ENCODE data around the gene GNG3.
A peak's percentile ranks its signal among the peaks of the same experiment; 100 is the strongest.
"Not testable (repeated sequence)": the region's sequence is repeated elsewhere in the genome, so short reads cannot be mapped to it uniquely, and the experiment has no call there.

Gene GNG3

DNA sequence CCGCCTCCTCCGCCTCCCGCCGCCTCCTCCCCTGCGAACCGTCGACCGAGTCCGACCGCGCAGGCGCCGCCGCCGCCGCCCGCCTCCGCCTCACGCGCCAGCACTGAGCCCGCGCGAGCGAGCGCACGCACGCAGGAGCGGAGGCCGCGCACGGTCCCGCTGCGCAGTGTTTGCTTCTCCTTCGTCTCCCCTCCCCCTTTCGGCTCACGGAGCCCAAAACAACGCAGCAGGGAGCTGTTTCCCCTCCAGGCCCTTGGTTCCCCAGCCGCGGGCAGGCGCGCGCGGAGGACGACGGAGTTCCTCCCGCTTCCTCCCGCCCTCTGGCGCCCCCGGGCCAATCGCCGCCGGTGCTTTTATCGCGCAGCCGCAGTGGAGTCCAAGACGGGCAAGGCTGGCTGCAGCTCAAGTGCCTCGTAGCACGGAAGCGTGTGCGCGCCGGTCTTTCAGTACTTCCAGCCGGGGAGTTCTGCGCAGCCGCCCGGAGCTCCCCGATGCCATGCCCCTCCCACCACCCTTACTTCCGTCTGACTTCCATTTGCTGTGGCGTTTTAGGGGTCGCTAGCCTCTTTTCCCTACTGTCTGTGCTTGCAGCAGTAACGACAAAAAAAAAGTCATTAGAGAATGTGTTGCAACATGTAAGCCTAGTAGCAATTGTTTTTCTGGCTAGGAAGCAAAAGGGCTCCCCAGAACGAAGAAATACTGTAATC, 19.8 kb downstream of the GNG3 start, which contains the start of gene HNRNPUL2:
Gene HNRNPUL2, minus strand, starts transcription at position 293 of the 707 bp plus-strand sequence. CDS start 301 bp downstream, outside the sequence.
- POLR2A ChIA-PET = interaction anchor here (0.6 to 7.7 kb wide), 39 partner anchors 11 to 954 kb away, joined by 3 to 97 read pairs (median 6); partner anchors contain the start of genes BSCL2, C11orf98, CSKMT and EEF1G
- TF ChIP-seq ELF4 (IDR thresholded peaks at IDR 0.05) = no peak
- TF ChIP-seq ARNT (IDR thresholded peaks at IDR 0.05) = peak; percentile 91
- TF ChIP-seq FOXK2 (IDR thresholded peaks at IDR 0.05) = no peak
- TF ChIP-seq CTBP1 (IDR thresholded peaks at IDR 0.05; ENCODE audit: borderline replicate concordance) = peak; percentile 47; the same call in 1 of the 2 replicates
- TF ChIP-seq NFRKB (IDR thresholded peaks at IDR 0.05) = no peak
- TF ChIP-seq L3MBTL2 (conservative IDR thresholded peaks at IDR 0.05) = peak; percentile 98
- no peak for TF ChIP-seq FOXA1 (IDR thresholded peaks at IDR 0.05)
- peak; percentile 18; the same call in 1 of the 2 replicates for TF ChIP-seq FOXM1 (IDR thresholded peaks at IDR 0.05; ENCODE audit: borderline replicate concordance)
- DNase-seq (ENCODE audit: extremely low spot score) = peak; percentile 92
- CTCF ChIA-PET = interaction anchor here (0.6 to 1.5 kb wide), 3 partner anchors 9 to 59 kb away, joined by 3 to 6 read pairs (median 5); partner anchors contain the start of gene TMEM179B

- ChIA-PET POLR2A (interaction anchor here (0.6 to 7.7 kb wide), 37 partner anchors 12 to 229 kb away, joined by 3 to 97 read pairs (median 6); partner anchors contain the start of genes BSCL2, C11orf98, CSKMT and EEF1G), CTCF (interaction anchor here (0.6 to 1.5 kb wide), 2 partner anchors 42 to 59 kb away, joined by 3 to 6 read pairs; partner anchors contain the start of gene TMEM179B)
- peak; percentile 78 for DNase-seq (ENCODE audit: extremely low spot score)
- TF ChIP-seq ZNF384 (IDR thresholded peaks at IDR 0.05) (peak; percentile 99), L3MBTL2 (conservative IDR thresholded peaks at IDR 0.05) (no peak), SUZ12 (IDR thresholded peaks at IDR 0.05) (no peak), FOXM1 (IDR thresholded peaks at IDR 0.05; ENCODE audit: borderline replicate concordance) (peak; percentile 18; the same call in 1 of the 2 replicates)
- TF ChIP-seq, protein P1, sequence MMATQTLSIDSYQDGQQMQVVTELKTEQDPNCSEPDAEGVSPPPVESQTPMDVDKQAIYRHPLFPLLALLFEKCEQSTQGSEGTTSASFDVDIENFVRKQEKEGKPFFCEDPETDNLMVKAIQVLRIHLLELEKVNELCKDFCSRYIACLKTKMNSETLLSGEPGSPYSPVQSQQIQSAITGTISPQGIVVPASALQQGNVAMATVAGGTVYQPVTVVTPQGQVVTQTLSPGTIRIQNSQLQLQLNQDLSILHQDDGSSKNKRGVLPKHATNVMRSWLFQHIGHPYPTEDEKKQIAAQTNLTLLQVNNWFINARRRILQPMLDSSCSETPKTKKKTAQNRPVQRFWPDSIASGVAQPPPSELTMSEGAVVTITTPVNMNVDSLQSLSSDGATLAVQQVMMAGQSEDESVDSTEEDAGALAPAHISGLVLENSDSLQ (IDR thresholded peaks at IDR 0.05) = no peak
These were observed 20.3 kb downstream of the GNG3 start for GRCh38 chr11:62727872-62728170.

GRCh38 chr11:62728171-62728988, 20.9 kb downstream of the GNG3 start, which contains the start of gene TTC9C:
TSS of gene TTC9C (plus strand) at chr11:62728486. CDS start at chr11:62728849, 363 bp downstream.
- ChIA-PET POLR2A (interaction anchor here (0.6 to 7.7 kb wide), 22 partner anchors 20 to 229 kb away, joined by 3 to 97 read pairs (median 8); partner anchors contain the start of genes BSCL2, GNG3, INTS5 and LBHD1), CTCF (interaction anchor here (0.6 to 1.1 kb wide), 2 partner anchors 42 to 58 kb away, joined by 3 to 6 read pairs; partner anchors contain the start of gene TMEM179B)
- TF ChIP-seq ELF4 (IDR thresholded peaks at IDR 0.05) (peak; percentile 58; the same call in 1 of the 2 replicates), LEF1 (IDR thresholded peaks at IDR 0.05; ENCODE audit: borderline replicate concordance) (no peak)
- peak; percentile 77 for DNase-seq (ENCODE audit: extremely low spot score)

- POLR2A ChIA-PET = interaction anchor here (0.6 to 7.7 kb wide), 6 partner anchors 14 to 126 kb away, joined by 3 to 97 read pairs (median 8); partner anchors contain the start of genes TAF6L and ZBTB3
- DNase-seq (ENCODE audit: extremely low spot score); CTCF ChIA-PET: not testable (repeated sequence)
These were observed 22.6 kb downstream of the GNG3 start for GRCh38 chr11:62730076-62730475.

DNA sequence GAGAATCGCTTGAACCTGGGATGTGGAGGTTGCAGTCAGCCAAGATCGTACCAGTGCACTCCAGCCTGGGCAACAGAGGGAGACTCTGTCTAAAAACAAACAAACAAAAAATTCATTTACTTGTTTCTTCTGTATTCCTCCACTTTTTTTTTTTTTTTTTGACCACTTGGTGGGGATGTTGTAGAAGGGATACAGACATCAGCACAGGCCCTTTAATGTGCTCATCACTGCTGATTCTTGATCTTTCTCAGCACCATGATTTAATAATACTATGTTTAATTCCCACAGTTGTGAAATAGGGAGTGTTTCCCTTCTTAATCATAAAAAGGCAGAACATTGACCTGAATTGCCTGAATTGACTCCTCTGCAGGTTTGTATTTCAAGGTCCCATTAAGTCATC, 25.4 kb downstream of the GNG3 start:
- TF ChIP-seq ZNF384 (IDR thresholded peaks at IDR 0.05) (0 out of 2 replicates have a peak, but pooled peaks have one; percentile 25), ARNT (IDR thresholded peaks at IDR 0.05) (no peak), LEF1 (IDR thresholded peaks at IDR 0.05; ENCODE audit: borderline replicate concordance) (no peak)
- ChIA-PET CTCF (interaction anchor here (0.6 kb wide), 2 partner anchors 44 to 49 kb away, joined by 4 to 9 read pairs; partner anchors contain the start of gene LRRN4CL), POLR2A (no interaction called here)
- DNase-seq (ENCODE audit: extremely low spot score) = no peak

DNA sequence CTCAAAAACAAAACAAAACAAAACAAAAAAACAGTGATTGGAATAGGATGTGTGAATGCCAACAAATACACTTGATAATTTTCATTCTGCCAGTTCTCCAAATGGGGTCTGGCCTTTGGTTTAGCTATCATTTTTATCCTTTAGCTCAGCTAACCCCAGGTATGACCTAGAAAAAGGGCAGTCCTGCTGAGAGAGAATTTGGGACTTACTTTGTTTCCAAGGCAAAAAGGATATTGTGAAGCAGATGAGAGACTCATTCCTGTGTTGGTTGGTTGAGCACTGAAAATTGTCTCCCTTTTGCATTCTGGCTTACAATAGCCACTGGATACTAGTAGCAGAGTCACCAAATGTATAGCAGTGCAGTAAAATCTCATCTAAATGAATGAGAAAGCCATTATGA, 29.7 kb downstream of the GNG3 start:
- ChIA-PET CTCF (no interaction called here), POLR2A (no interaction called here)
- TF ChIP-seq TARDBP (IDR thresholded peaks at IDR 0.05) (no peak), ZNF384 (IDR thresholded peaks at IDR 0.05) (no peak), ELF4 (IDR thresholded peaks at IDR 0.05) (no peak), SP1 (IDR thresholded peaks at IDR 0.05) (no peak), FOXA1 (IDR thresholded peaks at IDR 0.05) (no peak), L3MBTL2 (conservative IDR thresholded peaks at IDR 0.05) (no peak)
- TF ChIP-seq, protein P1 (IDR thresholded peaks at IDR 0.05) = no peak
- DNase-seq (ENCODE audit: extremely low spot score) = no peak

- POLR2A ChIA-PET = interaction anchor here (0.7 to 2.7 kb wide), 6 partner anchors 10 to 195 kb away, joined by 3 to 11 read pairs (median 3); partner anchors contain the start of genes HNRNPUL2, POLR2G and TAF6L
- CTCF ChIA-PET = no interaction called here
These were observed 40.1 kb downstream of the GNG3 start for GRCh38 chr11:62747475-62748160.

DNA sequence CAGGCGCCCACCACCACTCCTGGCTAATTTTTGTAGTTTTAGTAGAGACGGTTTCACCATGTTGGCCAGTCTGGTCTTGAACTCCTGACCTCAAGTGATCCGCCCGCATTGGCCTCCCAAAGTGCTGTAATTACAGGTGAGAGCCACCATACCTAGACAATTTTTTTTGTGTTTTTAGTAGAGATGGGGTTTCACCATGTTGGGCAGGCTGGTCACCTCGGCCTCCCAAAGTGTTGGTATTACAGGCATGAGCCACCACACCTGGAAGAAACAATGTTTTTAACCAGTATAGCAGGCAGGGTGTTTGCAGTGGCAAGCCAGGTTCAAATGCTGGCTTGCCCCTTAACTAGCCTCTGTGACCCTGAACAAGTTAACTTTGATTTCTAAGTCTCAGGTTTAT, 42.5 kb downstream of the GNG3 start:
- ChIA-PET POLR2A (interaction anchor here (6.3 kb wide), 1 partner anchor 23 kb away, joined by 97 read pairs; the partner anchor contains the start of genes HNRNPUL2 and TTC9C), CTCF (interaction anchor here (0.8 kb wide), 1 partner anchor 37 kb away, joined by 4 read pairs; no protein-coding TSS in a partner anchor)

More at GRCh38 chr11:62747475-62748160, 40.1 kb downstream of the GNG3 start:
- TF ChIP-seq ARNT (IDR thresholded peaks at IDR 0.05) (no peak), FOXM1 (IDR thresholded peaks at IDR 0.05; ENCODE audit: borderline replicate concordance) (no peak), SUZ12 (IDR thresholded peaks at IDR 0.05) (no peak), ZNF384 (IDR thresholded peaks at IDR 0.05) (no peak), FOXA1 (IDR thresholded peaks at IDR 0.05) (no peak), SP1 (IDR thresholded peaks at IDR 0.05) (no peak), L3MBTL2 (conservative IDR thresholded peaks at IDR 0.05) (no peak), FOXK2 (IDR thresholded peaks at IDR 0.05) (no peak), CTBP1 (IDR thresholded peaks at IDR 0.05; ENCODE audit: borderline replicate concordance) (no peak), BHLHE40 (IDR thresholded peaks at IDR 0.05; ENCODE audit: borderline replicate concordance) (no peak), ELF4 (IDR thresholded peaks at IDR 0.05) (no peak), TARDBP (IDR thresholded peaks at IDR 0.05) (no peak), NFRKB (IDR thresholded peaks at IDR 0.05) (no peak), LEF1 (IDR thresholded peaks at IDR 0.05; ENCODE audit: borderline replicate concordance) (no peak), HDGF (IDR thresholded peaks at IDR 0.05; ENCODE audit: borderline replicate concordance) (no peak)
- TF ChIP-seq, protein P1 (IDR thresholded peaks at IDR 0.05) = no peak
- no peak for DNase-seq (ENCODE audit: extremely low spot score)

More for the DNA sequence above, 42.5 kb downstream of the GNG3 start:
- not testable (repeated sequence) for DNase-seq (ENCODE audit: extremely low spot score)

Measured in HEK293T (cell line).